ENCODE data around the gene CDC42EP4. TPM values are rescaled to one million over a fixed set of nuclear protein-coding genes. Genes with fewer than 3 reads are reported as not detected.

The CDC42EP4 gene
- total RNA-seq, 1 donor from 2014 or later, result 73.7 TPM

DNA sequence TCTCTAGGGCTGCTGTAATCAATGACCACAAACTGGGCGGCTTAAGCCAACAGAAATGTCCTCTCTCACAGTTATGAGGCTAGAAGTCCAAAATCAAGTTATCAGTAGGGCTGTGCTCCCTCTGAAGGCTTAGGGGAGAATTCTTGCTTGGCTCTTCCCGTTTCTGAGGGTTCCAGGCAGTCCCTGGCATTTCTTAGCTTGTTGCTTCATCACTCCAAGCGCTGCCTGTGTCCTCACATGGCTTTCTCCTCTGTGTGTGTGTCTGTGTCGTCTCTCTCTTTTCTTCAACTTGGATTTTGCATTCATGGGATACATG lies 13.7 kb upstream of the CDC42EP4 start:
- Histone ChIP-seq H3K4me1 (peaks cover 27% of the 10 kb centered on the region), H3K36me3 (no peaks in the 10 kb centered on the region), H3K9me3 (no peaks in the 10 kb centered on the region), H3K4me3 (no peak overlapping the region), H3K27me3 (no peaks in the 10 kb centered on the region), H3K27ac (peak overlapping the region; percentile 84)
- TF ChIP-seq POLR2AphosphoS5 (IDR thresholded peaks at IDR 0.05; ENCODE audit: insufficient read depth in 1 of 2, low read depth in 1 of 2), result peak; percentile 10 to 28
- no peak for TF ChIP-seq POLR2A (IDR thresholded peaks at IDR 0.05)
- TF ChIP-seq, protein P1, sequence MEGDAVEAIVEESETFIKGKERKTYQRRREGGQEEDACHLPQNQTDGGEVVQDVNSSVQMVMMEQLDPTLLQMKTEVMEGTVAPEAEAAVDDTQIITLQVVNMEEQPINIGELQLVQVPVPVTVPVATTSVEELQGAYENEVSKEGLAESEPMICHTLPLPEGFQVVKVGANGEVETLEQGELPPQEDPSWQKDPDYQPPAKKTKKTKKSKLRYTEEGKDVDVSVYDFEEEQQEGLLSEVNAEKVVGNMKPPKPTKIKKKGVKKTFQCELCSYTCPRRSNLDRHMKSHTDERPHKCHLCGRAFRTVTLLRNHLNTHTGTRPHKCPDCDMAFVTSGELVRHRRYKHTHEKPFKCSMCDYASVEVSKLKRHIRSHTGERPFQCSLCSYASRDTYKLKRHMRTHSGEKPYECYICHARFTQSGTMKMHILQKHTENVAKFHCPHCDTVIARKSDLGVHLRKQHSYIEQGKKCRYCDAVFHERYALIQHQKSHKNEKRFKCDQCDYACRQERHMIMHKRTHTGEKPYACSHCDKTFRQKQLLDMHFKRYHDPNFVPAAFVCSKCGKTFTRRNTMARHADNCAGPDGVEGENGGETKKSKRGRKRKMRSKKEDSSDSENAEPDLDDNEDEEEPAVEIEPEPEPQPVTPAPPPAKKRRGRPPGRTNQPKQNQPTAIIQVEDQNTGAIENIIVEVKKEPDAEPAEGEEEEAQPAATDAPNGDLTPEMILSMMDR (IDR thresholded peaks at IDR 0.05), result peak in 1 of 3 experiments; percentile 19
- intact Hi-C loops (cut with DNase I), result no loop called here
- DNase-seq (ENCODE audit: extremely low spot score in 2 of 2), result peak in 1 of 2 donors; percentile 93

DNA sequence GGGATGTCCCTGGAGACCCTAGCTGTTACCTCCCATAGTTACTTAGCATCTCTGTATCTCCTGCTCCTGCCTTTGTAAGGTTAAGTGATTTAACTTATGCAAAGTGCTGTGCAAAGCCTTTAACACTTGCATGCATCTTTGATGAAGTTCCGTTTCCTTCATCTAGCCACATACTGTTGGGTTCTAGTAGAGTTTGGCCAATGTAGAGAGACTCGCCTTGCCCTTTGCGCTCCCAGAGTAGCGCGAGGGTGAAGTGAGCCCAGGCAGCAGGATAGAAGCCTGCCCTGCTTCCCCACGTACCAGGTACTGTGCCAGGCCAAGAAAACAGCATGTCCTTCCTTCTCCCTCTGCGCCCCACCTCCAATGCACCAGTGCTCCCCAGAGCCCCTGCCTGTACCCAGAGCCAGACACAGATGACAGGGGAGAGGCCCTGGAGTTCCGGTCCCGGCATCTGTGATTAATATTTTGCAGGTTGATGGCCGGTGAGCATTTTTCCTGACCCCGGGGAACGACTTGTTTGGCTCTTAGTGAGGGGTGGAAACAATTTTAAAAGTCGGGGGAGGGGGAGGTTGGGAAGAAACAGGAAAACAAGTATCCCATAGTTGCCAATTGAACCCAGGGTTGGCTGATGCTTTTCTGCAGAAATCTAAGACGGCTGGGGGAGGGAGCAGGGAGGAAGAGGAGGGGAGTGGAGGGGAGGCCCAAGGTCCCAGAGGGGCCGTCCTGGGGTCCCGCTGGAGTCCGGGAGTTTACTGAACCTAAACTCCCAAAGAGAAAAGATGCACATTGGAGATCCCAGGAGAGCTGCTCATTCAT lies 13.1 kb upstream of the CDC42EP4 start:
- intact Hi-C loops (cut with DNase I), result no loop called here
- no peak for DNase-seq (ENCODE audit: extremely low spot score in 2 of 2)
- H3K27me3 ChIP-seq, result no peaks in the 10 kb centered on the region
- H3K9me3 ChIP-seq, result no peaks in the 10 kb centered on the region
- no peaks in the 10 kb centered on the region for H3K36me3 ChIP-seq
- H3K27ac ChIP-seq, result peak overlapping the region; percentile 84
- no peak overlapping the region for H3K4me3 ChIP-seq
- TF ChIP-seq POLR2AphosphoS5 (IDR thresholded peaks at IDR 0.05; ENCODE audit: insufficient read depth in 1 of 2, low read depth in 1 of 2) (peak in 1 of 2 donors; percentile 3), POLR2A (IDR thresholded peaks at IDR 0.05) (no peak)
- TF ChIP-seq, protein P1 (IDR thresholded peaks at IDR 0.05), result no peak
- H3K4me1 ChIP-seq, result peaks cover 27% of the 10 kb centered on the region

DNA sequence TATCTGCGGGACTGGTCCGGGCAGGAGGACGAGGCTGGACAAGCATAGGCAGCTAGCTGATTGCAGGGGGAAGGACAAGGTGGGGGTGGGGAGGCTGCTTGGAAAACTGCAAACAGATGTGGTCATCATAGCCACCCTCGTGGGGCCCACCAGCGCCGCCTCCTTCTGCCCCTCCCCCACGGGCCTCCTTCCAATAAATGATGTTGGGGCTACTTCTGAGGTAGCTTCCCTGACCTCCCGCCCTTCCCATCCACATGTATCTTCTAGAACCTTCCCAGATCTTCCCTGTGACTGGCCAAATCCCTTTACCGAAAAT lies 12.3 kb upstream of the CDC42EP4 start:
- peak overlapping the region; percentile 84 for H3K27ac ChIP-seq
- peaks cover 27% of the 10 kb centered on the region for H3K4me1 ChIP-seq
- H3K27me3 ChIP-seq, result no peaks in the 10 kb centered on the region
- peak in 1 of 2 donors; percentile 64 for TF ChIP-seq POLR2AphosphoS5 (IDR thresholded peaks at IDR 0.05; ENCODE audit: insufficient read depth in 1 of 2, low read depth in 1 of 2)
- TF ChIP-seq, protein P1 (IDR thresholded peaks at IDR 0.05), result no peak
- H3K4me3 ChIP-seq, result no peak overlapping the region
- DNase-seq (ENCODE audit: extremely low spot score in 2 of 2), result no peak
- intact Hi-C loops (cut with DNase I), result no loop called here
- H3K36me3 ChIP-seq, result no peaks in the 10 kb centered on the region
- no peaks in the 10 kb centered on the region for H3K9me3 ChIP-seq

DNA sequence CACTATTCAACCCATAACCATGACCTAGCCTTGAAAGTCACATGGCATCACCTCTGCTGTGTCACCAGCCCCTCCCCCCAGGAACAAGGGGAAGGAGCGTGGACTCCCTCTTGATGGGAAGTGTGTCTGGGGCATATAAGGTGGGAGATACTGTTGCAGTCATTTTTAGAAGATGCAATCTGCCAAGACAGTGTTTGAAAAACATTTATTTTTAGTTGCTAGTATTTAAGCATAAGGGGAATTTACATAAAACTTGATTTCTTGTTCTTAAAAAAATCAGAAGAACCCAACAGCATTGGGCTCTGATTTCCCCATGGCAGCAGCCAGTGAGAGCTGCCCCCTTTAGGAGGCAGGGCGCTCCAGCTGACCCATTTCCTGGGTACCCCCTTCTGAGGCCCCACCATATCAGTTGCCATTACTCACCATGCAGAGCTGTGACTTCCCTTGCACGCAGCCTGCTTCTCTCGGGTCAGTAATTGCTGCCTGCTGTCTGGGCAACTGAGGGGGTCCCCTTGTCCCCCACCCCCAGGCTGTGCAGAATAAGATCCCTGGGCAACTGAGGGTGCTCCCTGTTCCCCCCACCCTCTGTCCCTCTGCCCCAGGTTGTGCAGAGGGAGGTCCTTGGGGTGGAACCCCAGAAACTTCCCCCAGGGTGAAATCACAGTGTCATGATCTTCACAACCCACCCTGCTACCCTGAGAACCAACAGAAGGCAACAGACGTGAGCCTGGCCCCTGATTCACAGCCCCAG lies 11.8 kb upstream of the CDC42EP4 start:
- no peak overlapping the region for H3K4me3 ChIP-seq
- peak overlapping the region; percentile 84 for H3K27ac ChIP-seq
- H3K27me3 ChIP-seq, result no peaks in the 10 kb centered on the region
- no peak for DNase-seq (ENCODE audit: extremely low spot score in 2 of 2)
- H3K4me1 ChIP-seq, result peaks cover 27% of the 10 kb centered on the region
- no peaks in the 10 kb centered on the region for H3K9me3 ChIP-seq
- TF ChIP-seq POLR2AphosphoS5 (IDR thresholded peaks at IDR 0.05; ENCODE audit: insufficient read depth in 1 of 2, low read depth in 1 of 2) (no peak), POLR2A (IDR thresholded peaks at IDR 0.05) (no peak)
- TF ChIP-seq, protein P1 (IDR thresholded peaks at IDR 0.05), result no peak
- intact Hi-C loops (cut with DNase I), result no loop called here
- H3K36me3 ChIP-seq, result no peaks in the 10 kb centered on the region

Measured in vagina (tissue), 2 donors.